Forelimb muscle (tissue), 1 donor: ENCODE data around the gene SPINK5. TPM values are rescaled to one million over a fixed set of nuclear protein-coding genes. Genes with fewer than 3 reads are reported as not detected.

Source experiments
- DNase-seq: peaks from one replicate; pipeline ENCODE4 v3.0.0-alpha.2; 2013; ENCODE audit warnings: low read depth
- polyA plus RNA-seq: library from polyadenylated mRNA; unstranded; fragments of 120-200 nt; gene quantifications from one replicate; pipeline ENCODE4 v1.2.1, GENCODE V29; 2013; ENCODE audit not compliant: insufficient read length

Gene SPINK5
- polyA plus RNA-seq, 1 donor: not detected

- DNase-seq: no peak
These were observed 28.5 kb downstream of the SPINK5 start for GRCh38 chr5:148091991-148092964.

GRCh38 chr5:148094336-148094735 is 30.6 kb downstream of the SPINK5 start:
- no peak for DNase-seq

- DNase-seq: no peak
These were observed 40.4 kb downstream of the SPINK5 start for GRCh38 chr5:148104226-148104625.

GRCh38 chr5:148107608-148108007 is 43.8 kb downstream of the SPINK5 start:
- no peak for DNase-seq

GRCh38 chr5:148113243-148113642 is 49.5 kb downstream of the SPINK5 start:
- no peak for DNase-seq

GRCh38 chr5:148120317-148120716 is 56.5 kb downstream of the SPINK5 start:
- DNase-seq: no peak

GRCh38 chr5:148125641-148126040 is 61.9 kb downstream of the SPINK5 start:
- no peak for DNase-seq

GRCh38 chr5:148135091-148136048 is 71.6 kb downstream of the SPINK5 start:
- no peak for DNase-seq

GRCh38 chr5:148140846-148141245 is 77.1 kb downstream of the SPINK5 start:
- no peak for DNase-seq

GRCh38 chr5:148141645-148142044 is 77.9 kb downstream of the SPINK5 start:
- DNase-seq: no peak

- DNase-seq: no peak
These were observed 82.1 kb downstream of the SPINK5 start for GRCh38 chr5:148145916-148146315.

GRCh38 chr5:148146487-148146886 is 82.7 kb downstream of the SPINK5 start:
- no peak for DNase-seq

GRCh38 chr5:148147415-148147814 is 83.6 kb downstream of the SPINK5 start:
- DNase-seq: no peak

- no peak for DNase-seq
These were observed 88.1 kb downstream of the SPINK5 start for GRCh38 chr5:148151872-148152271.

GRCh38 chr5:148152781-148153180 is 89.0 kb downstream of the SPINK5 start:
- no peak for DNase-seq

- DNase-seq: no peak
These were observed 92.8 kb downstream of the SPINK5 start for GRCh38 chr5:148156609-148157008.

GRCh38 chr5:148162038-148162437 is 98.3 kb downstream of the SPINK5 start:
- DNase-seq: no peak

GRCh38 chr5:148163345-148163744 is 99.6 kb downstream of the SPINK5 start:
- DNase-seq: no peak

- no peak for DNase-seq
These were observed 102.9 kb downstream of the SPINK5 start for GRCh38 chr5:148166550-148167283.

- DNase-seq: no peak
These were observed 104.5 kb downstream of the SPINK5 start, which contains the start of gene SPINK14 for GRCh38 chr5:148168246-148168645. Gene SPINK14 (plus strand): TSS chr5:148168546. CDS start chr5:148169733, 1,187 bp downstream.

GRCh38 chr5:148172377-148172776 is 108.6 kb downstream of the SPINK5 start:
- DNase-seq: no peak
